ENCODE results near the gene CFAP100.

DNA sequence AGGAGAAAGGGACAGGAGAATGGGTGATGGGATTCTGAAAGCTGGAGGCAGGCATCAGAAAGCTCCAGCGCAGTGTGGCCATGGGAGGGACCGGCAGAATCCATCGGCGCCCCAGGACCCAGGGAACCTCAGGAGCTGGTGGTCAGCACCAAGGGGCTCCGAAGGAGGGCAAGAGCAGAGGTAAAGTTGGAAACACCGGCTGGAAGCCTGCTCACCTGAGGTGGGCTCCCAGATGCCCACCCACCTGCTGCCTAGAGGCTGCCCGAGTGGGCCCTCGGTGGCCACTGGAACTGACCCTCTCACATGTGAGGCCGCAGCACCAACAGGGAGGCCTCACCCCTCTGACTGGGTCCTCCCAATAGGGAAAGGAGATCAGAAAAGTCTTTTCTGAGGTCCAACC, 91.2 kb downstream of the CFAP100 start:
- TF ChIP-seq GATA3 (IDR thresholded peaks at IDR 0.05; ENCODE audit: low read depth, low read length) (no peak), GATA2 (IDR thresholded peaks at IDR 0.05; ENCODE audit: low read depth, low read length) (no peak)
